Fibroblast of the aortic adventitia (primary cell): ENCODE data around the gene AP4E1. TPM values are rescaled to one million over a fixed set of nuclear protein-coding genes. Genes with fewer than 3 reads are reported as not detected.

Experiments used
- DNase-seq: peaks from one replicate; pipeline ENCODE4 v3.0.0-alpha.2; 2010; ENCODE audit warnings: low read depth
- H3K4me3 ChIP-seq: 2 replicates; pipeline ENCODE4 v1.5.1; 2011; ENCODE audit warnings: low read depth, mild to moderate bottlenecking, control low read depth, low read length, moderate library complexity
- CTCF ChIP-seq: IDR thresholded peaks from 2 replicates; pipeline ENCODE4 v1.5.1; 2011; ENCODE audit warnings: mild to moderate bottlenecking, low read length, control low read depth, inconsistent platforms; ENCODE audit not compliant: insufficient read depth
- total RNA-seq: library from RNA; depleted of rRNA; stranded (reverse); fragments of >200 nt; gene quantifications from 2 replicates; pipeline ENCODE4 v1.2.3, GENCODE V29; 2012; ENCODE audit warnings: low replicate concordance

AP4E1 gene
- total RNA-seq, 1 donor, result 17.1 TPM

GRCh38 chr15:50977162-50977561 is 68.7 kb downstream of the AP4E1 start:
- peak; percentile 70 for DNase-seq
- H3K4me3 ChIP-seq, result no peak overlapping the region
- TF ChIP-seq CTCF, result no peak

- no peak for TF ChIP-seq CTCF
- H3K4me3 ChIP-seq, result no peak overlapping the region
- DNase-seq, result no peak
Measured at GRCh38 chr15:50978580-50978979, 70.1 kb downstream of the AP4E1 start.

- no peak for TF ChIP-seq CTCF
- no peak for DNase-seq
- no peak overlapping the region for H3K4me3 ChIP-seq
Measured at GRCh38 chr15:50979041-50979440, 70.6 kb downstream of the AP4E1 start.

GRCh38 chr15:50993598-50993997 is 85.1 kb downstream of the AP4E1 start:
- no peak for DNase-seq
- no peak for TF ChIP-seq CTCF
- no peak overlapping the region for H3K4me3 ChIP-seq

- TF ChIP-seq CTCF, result no peak
- peak; percentile 49 for DNase-seq
- no peak overlapping the region for H3K4me3 ChIP-seq
Measured at GRCh38 chr15:50996641-50997040, 88.2 kb downstream of the AP4E1 start.

- H3K4me3 ChIP-seq, result no peak overlapping the region
- DNase-seq, result no peak
- TF ChIP-seq CTCF, result no peak
Measured at GRCh38 chr15:50997371-50998051, 89.0 kb downstream of the AP4E1 start.

- no peak overlapping the region for H3K4me3 ChIP-seq
- TF ChIP-seq CTCF, result no peak
- DNase-seq, result peak; percentile 59
Measured at GRCh38 chr15:51004103-51004551, 95.6 kb downstream of the AP4E1 start.
